ENCODE measurements around the gene MED12L.

DNA sequence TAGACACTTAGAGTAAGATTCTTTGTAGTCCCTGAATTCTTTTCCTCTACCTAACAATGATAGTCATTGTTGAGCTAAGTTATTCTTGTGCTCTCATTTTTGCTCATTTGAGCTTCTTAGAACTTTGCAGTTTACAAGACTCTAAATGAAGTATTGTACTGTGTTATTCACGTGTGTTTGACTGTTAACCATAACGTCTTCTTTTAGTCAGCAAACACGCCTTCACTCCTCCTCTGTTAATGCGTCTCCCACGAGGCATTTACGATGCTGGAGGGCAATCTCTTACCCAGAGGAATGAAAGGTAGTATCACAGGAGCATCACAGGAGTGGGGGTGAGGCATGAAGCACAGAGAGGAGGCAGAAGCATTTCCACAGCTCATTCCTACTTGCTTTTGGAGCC, 207.7 kb downstream of the MED12L start:
- TF ChIP-seq EZH2 (IDR thresholded peaks at IDR 0.05) (no peak), POLR2AphosphoS5 (IDR thresholded peaks at IDR 0.05; ENCODE audit: borderline replicate concordance, low read depth, low read length) (no peak)

Measured in SK-N-MC (cell line).